Liver (tissue), 3 donors: ENCODE data around the gene RPP21.

Experiments used
- GABPA ChIP-seq, 2 donors: IDR thresholded peaks in 1 of 2; conservative IDR thresholded peaks in 1 of 2; 2 replicates each; pipeline ENCODE4 v1.6.1; 2016; ENCODE audit warnings: antibody characterized with exemption in 2 of 2, mild to moderate bottlenecking in 1 of 2, moderate library complexity in 1 of 2
- JUND ChIP-seq, 2 donors: IDR thresholded peaks; 2 replicates each; pipeline ENCODE4 v1.6.1; 2016; ENCODE audit warnings: antibody characterized with exemption in 2 of 2
- NR2F2 ChIP-seq: IDR thresholded peaks from 2 replicates; pipeline ENCODE4 v1.6.1; 2016; ENCODE audit warnings: antibody characterized with exemption
- RAD21 ChIP-seq, 2 donors: IDR thresholded peaks; 2 replicates each; pipeline ENCODE4 v1.6.1; 2016; ENCODE audit warnings: antibody characterized with exemption in 2 of 2, mild to moderate bottlenecking in 2 of 2
- REST ChIP-seq: IDR thresholded peaks from 2 replicates; pipeline ENCODE4 v1.6.1; 2016; ENCODE audit warnings: antibody characterized with exemption, mild to moderate bottlenecking
- SP1 ChIP-seq: IDR thresholded peaks from 2 replicates; pipeline ENCODE4 v1.6.1; 2018; ENCODE audit warnings: antibody characterized with exemption, mild to moderate bottlenecking
- TAF1 ChIP-seq: conservative IDR thresholded peaks from 2 replicates; pipeline ENCODE4 v1.6.1; 2016; ENCODE audit warnings: antibody characterized with exemption, mild to moderate bottlenecking
- TF ChIP-seq, protein P1 (sequence below): fragments of 150-350 bp; IDR thresholded peaks from 2 replicates; pipeline ENCODE4 v1.5.1; 2017; ENCODE audit warnings: improper control_type of control experiment, low read depth, low read length; ENCODE audit not compliant: missing input control
- donor health status: healthy.
- donor health status: healthy.

GRCh38 chr6:30326526-30327231, 18.3 kb upstream of the RPP21 start, which contains the start of gene TRIM39:
- TF ChIP-seq, protein P1, sequence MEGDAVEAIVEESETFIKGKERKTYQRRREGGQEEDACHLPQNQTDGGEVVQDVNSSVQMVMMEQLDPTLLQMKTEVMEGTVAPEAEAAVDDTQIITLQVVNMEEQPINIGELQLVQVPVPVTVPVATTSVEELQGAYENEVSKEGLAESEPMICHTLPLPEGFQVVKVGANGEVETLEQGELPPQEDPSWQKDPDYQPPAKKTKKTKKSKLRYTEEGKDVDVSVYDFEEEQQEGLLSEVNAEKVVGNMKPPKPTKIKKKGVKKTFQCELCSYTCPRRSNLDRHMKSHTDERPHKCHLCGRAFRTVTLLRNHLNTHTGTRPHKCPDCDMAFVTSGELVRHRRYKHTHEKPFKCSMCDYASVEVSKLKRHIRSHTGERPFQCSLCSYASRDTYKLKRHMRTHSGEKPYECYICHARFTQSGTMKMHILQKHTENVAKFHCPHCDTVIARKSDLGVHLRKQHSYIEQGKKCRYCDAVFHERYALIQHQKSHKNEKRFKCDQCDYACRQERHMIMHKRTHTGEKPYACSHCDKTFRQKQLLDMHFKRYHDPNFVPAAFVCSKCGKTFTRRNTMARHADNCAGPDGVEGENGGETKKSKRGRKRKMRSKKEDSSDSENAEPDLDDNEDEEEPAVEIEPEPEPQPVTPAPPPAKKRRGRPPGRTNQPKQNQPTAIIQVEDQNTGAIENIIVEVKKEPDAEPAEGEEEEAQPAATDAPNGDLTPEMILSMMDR = no peak
- no peak for TF ChIP-seq TAF1
- peak; percentile 36 for TF ChIP-seq REST
- TF ChIP-seq RAD21 (IDR thresholded peaks at IDR 0.05) = no peak
- TF ChIP-seq JUND (IDR thresholded peaks at IDR 0.05) = no peak
- TF ChIP-seq NR2F2 = no peak
- TF ChIP-seq GABPA (IDR thresholded peaks at IDR 0.05 in 1 of 2, conservative IDR thresholded peaks at IDR 0.05 in 1 of 2) = peak; percentile 49 to 88
- no peak for TF ChIP-seq SP1
